ENCODE data around the gene TTN.

The TTN gene

GRCh38 chr2:178506101-178506500 is 301.1 kb downstream of the TTN start:
- no peak for TF ChIP-seq CTCF (IDR thresholded peaks at IDR 0.05; ENCODE audit: unreplicated experiment in 3 of 3)
- peaks cover 32% of the 10 kb centered on the region for H3K36me3 Mint-ChIP-seq (ENCODE audit: low read depth)
- no peaks in the 10 kb centered on the region for H3K4me1 Mint-ChIP-seq
- no peaks in the 10 kb centered on the region for H3K27me3 Mint-ChIP-seq (ENCODE audit: low read depth)
- no peak overlapping the region for H3K27ac Mint-ChIP-seq
- no peaks in the 10 kb centered on the region for H3K9me3 Mint-ChIP-seq
- no peak overlapping the region for H3K4me3 Mint-ChIP-seq

- H3K4me3 Mint-ChIP-seq = no peak overlapping the region
- H3K9me3 Mint-ChIP-seq = no peaks in the 10 kb centered on the region
- H3K36me3 Mint-ChIP-seq (ENCODE audit: low read depth) = peaks cover 45% of the 10 kb centered on the region
- H3K27me3 Mint-ChIP-seq (ENCODE audit: low read depth) = no peaks in the 10 kb centered on the region
- no peak for TF ChIP-seq CTCF (IDR thresholded peaks at IDR 0.05; ENCODE audit: unreplicated experiment in 3 of 3)
- H3K27ac Mint-ChIP-seq = no peak overlapping the region
- H3K4me1 Mint-ChIP-seq = no peaks in the 10 kb centered on the region
These were observed 304.5 kb downstream of the TTN start for GRCh38 chr2:178502751-178503150.

GRCh38 chr2:178499640-178500039 is 307.6 kb downstream of the TTN start:
- Mint-ChIP-seq H3K4me1 (no peaks in the 10 kb centered on the region), H3K9me3 (no peaks in the 10 kb centered on the region), H3K36me3 (ENCODE audit: low read depth) (peaks cover 69% of the 10 kb centered on the region), H3K27ac (no peak overlapping the region), H3K4me3 (no peak overlapping the region), H3K27me3 (ENCODE audit: low read depth) (no peaks in the 10 kb centered on the region)
- no peak for TF ChIP-seq CTCF (IDR thresholded peaks at IDR 0.05; ENCODE audit: unreplicated experiment in 3 of 3)

- no peak for TF ChIP-seq CTCF (IDR thresholded peaks at IDR 0.05; ENCODE audit: unreplicated experiment in 3 of 3)
- Mint-ChIP-seq H3K27ac (no peak overlapping the region), H3K36me3 (ENCODE audit: low read depth) (peaks cover 72% of the 10 kb centered on the region), H3K4me3 (no peak overlapping the region), H3K27me3 (ENCODE audit: low read depth) (no peaks in the 10 kb centered on the region), H3K4me1 (no peaks in the 10 kb centered on the region), H3K9me3 (no peaks in the 10 kb centered on the region)
These were observed 309.1 kb downstream of the TTN start for GRCh38 chr2:178498137-178498536.

GRCh38 chr2:178496049-178496448 is 311.2 kb downstream of the TTN start:
- peaks cover 66% of the 10 kb centered on the region for H3K36me3 Mint-ChIP-seq (ENCODE audit: low read depth)
- no peaks in the 10 kb centered on the region for H3K4me1 Mint-ChIP-seq
- no peak for TF ChIP-seq CTCF (IDR thresholded peaks at IDR 0.05; ENCODE audit: unreplicated experiment in 3 of 3)
- no peaks in the 10 kb centered on the region for H3K9me3 Mint-ChIP-seq
- H3K27me3 Mint-ChIP-seq (ENCODE audit: low read depth) = no peaks in the 10 kb centered on the region
- H3K4me3 Mint-ChIP-seq = no peak overlapping the region
- no peak overlapping the region for H3K27ac Mint-ChIP-seq

- Mint-ChIP-seq H3K27ac (no peak overlapping the region), H3K36me3 (ENCODE audit: low read depth) (peaks cover 74% of the 10 kb centered on the region), H3K9me3 (no peaks in the 10 kb centered on the region), H3K27me3 (ENCODE audit: low read depth) (no peaks in the 10 kb centered on the region), H3K4me3 (no peak overlapping the region), H3K4me1 (no peaks in the 10 kb centered on the region)
- no peak for TF ChIP-seq CTCF (IDR thresholded peaks at IDR 0.05; ENCODE audit: unreplicated experiment in 3 of 3)
These were observed 315.6 kb downstream of the TTN start for GRCh38 chr2:178491612-178492011.
